HCT116 (cell line): ENCODE measurements around the gene TUBA1C. TPM values are rescaled to one million over a fixed set of nuclear protein-coding genes. Genes with fewer than 3 reads are reported as not detected.

Source experiments
- ATAC-seq: fragments of 200-7000 bp; cut with Tn5 transposase; 2 replicates; pipeline ENCODE4 v1.9.1; 2020; ENCODE audit warnings: mild to moderate bottlenecking, moderate library complexity
- BruUV-seq: library from RNA; stranded (reverse); fragments of 400-500 nt; replicated peaks from 2 replicates; lab custom pipeline; 2021; lab: Mats Ljungman, UMichigan
- CTCF ChIA-PET: fragments of 300-600 bp; sonication (Branson Sonifier 250); formaldehyde crosslinking; loops from one replicate; lab custom pipeline; 2021; ENCODE audit warnings: antibody characterized with exemption; lab: Charles Lee
- POLR2A ChIA-PET: fragments of 300-600, 350-600 bp; sonication (Branson Sonifier 250); formaldehyde crosslinking; loops from one replicate; lab custom pipeline; 2021; ENCODE audit warnings: antibody characterized with exemption; lab: Charles Lee
- RAD21 ChIA-PET, 2 experiments: fragments of 300-600 bp; sonication (Branson Sonifier 250); formaldehyde crosslinking; loops; one replicate each; lab custom pipeline; 2023; ENCODE audit warnings: low total read pairs in 2 of 2; ENCODE audit not compliant: uncharacterized antibody in 2 of 2, unreplicated experiment in 2 of 2, low non-redundant PET in 1 of 2; lab: Charles Lee
- DNase-seq: peaks from one replicate; pipeline ENCODE4 v3.0.0-alpha.2; 2010; ENCODE audit warnings: low read depth, low spot score
- H2AFZ ChIP-seq: fragments of 200-600 bp; shearing (Covaris generic), sonication (generic); 2 replicates; pipeline ENCODE4 v1.6.1; 2017; ENCODE audit warnings: low read depth, mixed run types, mixed read lengths, antibody characterized with exemption, low read length; ENCODE audit not compliant: poor library complexity, severe bottlenecking
- H3K27ac ChIP-seq: 2 replicates; pipeline ENCODE4 v1.5.1; 2012; ENCODE audit warnings: low read depth, low read length
- H3K27me3 ChIP-seq: fragments of 200-600 bp; sonication (generic); 2 replicates; pipeline ENCODE4 v1.6.1; 2016; ENCODE audit warnings: mixed run types, low read length, mixed read lengths; ENCODE audit not compliant: insufficient read depth
- H3K36me3 ChIP-seq, 2 experiments: fragments of 200-500 bp in 1 of 2; fragments of 200-600 bp in 1 of 2; sonication (Bioruptor generic) in 1 of 2; sonication (generic) in 1 of 2; 2 replicates each; pipeline versions ENCODE4 v1.5.1 to v1.6.1; 2014 to 2016; ENCODE audit warnings: low read length in 2 of 2, inconsistent platforms in 1 of 2, mixed read lengths in 1 of 2, mixed run types in 1 of 2; ENCODE audit not compliant: insufficient read depth in 2 of 2, control insufficient read depth in 1 of 2
- H3K4me1 ChIP-seq, 2 experiments: fragments of 200-600 bp in 1 of 2; sonication (generic) in 1 of 2; 2 replicates each; pipeline versions ENCODE4 v1.5.1 to v1.6.1; 2012 to 2017; ENCODE audit warnings: low read length in 2 of 2, inconsistent platforms in 1 of 2, mild to moderate bottlenecking in 1 of 2, mixed read lengths in 1 of 2, mixed run types in 1 of 2, moderate library complexity in 1 of 2; ENCODE audit not compliant: insufficient read depth in 2 of 2, control insufficient read depth in 1 of 2
- H3K4me2 ChIP-seq: fragments of 200-600 bp; sonication (generic); 2 replicates; pipeline ENCODE4 v1.6.1; 2017; ENCODE audit warnings: mixed run types, low read length, mixed read lengths
- H3K4me3 ChIP-seq, 2 experiments: fragments of 200-600 bp in 1 of 2; sonication (generic) in 1 of 2; replicated peaks in 1 of 2; 2 replicates each; pipeline ENCODE4 v1.5.1; 2011 to 2016; ENCODE audit warnings: low read length in 2 of 2, control low read depth in 1 of 2, low read depth in 1 of 2, mild to moderate bottlenecking in 1 of 2, mixed read lengths in 1 of 2, mixed run types in 1 of 2
- H3K79me2 ChIP-seq: fragments of 200-600 bp; sonication (generic); 2 replicates; pipeline ENCODE4 v1.6.1; 2017; ENCODE audit warnings: mild to moderate bottlenecking, mixed run types, low read length, moderate library complexity, mixed read lengths; ENCODE audit not compliant: insufficient read depth
- H3K9ac ChIP-seq: fragments of 200-600 bp; sonication (generic); 2 replicates; pipeline ENCODE4 v1.6.1; 2016; ENCODE audit warnings: low read length, mixed read lengths
- H3K9me2 ChIP-seq: fragments of 200-600 bp; sonication (generic), shearing (Covaris generic); 2 replicates; pipeline ENCODE4 v1.6.1; 2017; ENCODE audit warnings: mixed run types, mild to moderate bottlenecking, moderate library complexity; ENCODE audit not compliant: insufficient read depth
- H3K9me3 ChIP-seq, 2 experiments: fragments of 200-500 bp in 1 of 2; fragments of 200-600 bp in 1 of 2; sonication (Bioruptor generic) in 1 of 2; sonication (generic) in 1 of 2; 2 replicates each; pipeline ENCODE4 v1.6.1; 2014 to 2017; ENCODE audit warnings: low read length in 2 of 2, mixed read lengths in 2 of 2, inconsistent platforms in 1 of 2, low read depth in 1 of 2, mild to moderate bottlenecking in 1 of 2, mixed run types in 1 of 2, moderate library complexity in 1 of 2; ENCODE audit not compliant: control insufficient read depth in 1 of 2, insufficient read depth in 1 of 2
- H4K20me1 ChIP-seq: fragments of 200-600 bp; sonication (generic), shearing (Covaris generic); 2 replicates; pipeline ENCODE4 v1.6.1; 2017; ENCODE audit warnings: mixed run types, mild to moderate bottlenecking, moderate library complexity; ENCODE audit not compliant: insufficient read depth
- ATF3 ChIP-seq: IDR thresholded peaks from 2 replicates; pipeline ENCODE4 v1.6.1; 2012
- CTCF ChIP-seq, 3 experiments: fragments of 200-600 bp in 1 of 3; sonication (generic) in 1 of 3; IDR thresholded peaks in 2 of 3; conservative IDR thresholded peaks in 1 of 3; 2 replicates each; pipeline ENCODE4 v1.5.1; 2012 to 2017; ENCODE audit warnings: low read depth in 2 of 3, low read length in 2 of 3, antibody characterized with exemption in 1 of 3, borderline replicate concordance in 1 of 3, control low read depth in 1 of 3, mild to moderate bottlenecking in 1 of 3, mixed read lengths in 1 of 3, mixed run types in 1 of 3, moderate library complexity in 1 of 3; ENCODE audit not compliant: insufficient read depth in 1 of 3
- EGR1 ChIP-seq: IDR thresholded peaks from 2 replicates; pipeline ENCODE4 v1.6.1; 2012; ENCODE audit warnings: low read depth
- EZH2 ChIP-seq: fragments of 200-600 bp; sonication (generic); IDR thresholded peaks from 2 replicates; pipeline ENCODE4 v1.6.1; 2017; ENCODE audit warnings: antibody characterized with exemption, mixed run types
- EZH2phosphoT487 ChIP-seq: fragments of 200-600 bp; IDR thresholded peaks from 2 replicates; pipeline ENCODE4 v1.6.1; 2018; ENCODE audit warnings: antibody characterized with exemption, borderline replicate concordance
- FOSL1 ChIP-seq: IDR thresholded peaks from 2 replicates; pipeline ENCODE4 v1.6.1; 2012; ENCODE audit warnings: low read depth
- JUND ChIP-seq: IDR thresholded peaks from 2 replicates; pipeline ENCODE4 v1.6.1; 2012
- POLR2AphosphoS5 ChIP-seq: IDR thresholded peaks from 2 replicates; pipeline ENCODE4 v1.6.1; 2011; ENCODE audit warnings: mild to moderate bottlenecking, low read depth, low read length, moderate library complexity
- RAD21 ChIP-seq: IDR thresholded peaks from 2 replicates; pipeline ENCODE4 v1.6.1; 2012; ENCODE audit warnings: low read depth, mild to moderate bottlenecking
- REST ChIP-seq: IDR thresholded peaks from 2 replicates; pipeline ENCODE4 v1.6.1; 2012; ENCODE audit warnings: low read depth
- SIN3A ChIP-seq: IDR thresholded peaks from 2 replicates; pipeline ENCODE4 v1.6.1; 2012; ENCODE audit warnings: low read depth
- TCF7L2 ChIP-seq: IDR thresholded peaks from 2 replicates; pipeline ENCODE4 v1.7.0; 2011; ENCODE audit warnings: borderline replicate concordance, inconsistent platforms; ENCODE audit not compliant: insufficient read depth, insufficient read length; ENCODE audit errors: extremely low read depth
- YY1 ChIP-seq: IDR thresholded peaks from 2 replicates; pipeline ENCODE4 v1.6.1; 2011; ENCODE audit warnings: low read length, low read depth, moderate library complexity, mild to moderate bottlenecking; ENCODE audit not compliant: insufficient replicate concordance; ENCODE audit errors: extremely low read depth
- intact Hi-C: fragments of 100-400 bp; cut with micrococcal nuclease; formaldehyde crosslinking; loops from 2 replicates; pipeline ENCODE4 v1.10.0; 2022
- total RNA-seq: library from RNA; stranded (reverse); gene quantifications from one replicate; pipeline ENCODE4 v1.2.1, GENCODE V29; 2021; ENCODE audit not compliant: unreplicated experiment
- TF ChIP-seq, protein P1 (sequence below): IDR thresholded peaks from 2 replicates; pipeline ENCODE4 v1.6.1; 2012
- TF ChIP-seq, protein P2 (sequence below): IDR thresholded peaks from 2 replicates; pipeline ENCODE4 v1.6.1; 2011; ENCODE audit warnings: mild to moderate bottlenecking, low read length, moderate library complexity; ENCODE audit not compliant: insufficient replicate concordance; ENCODE audit errors: extremely low read depth

TUBA1C gene
- total RNA-seq, 1 experiment from 2014 or later, result 571 TPM

DNA sequence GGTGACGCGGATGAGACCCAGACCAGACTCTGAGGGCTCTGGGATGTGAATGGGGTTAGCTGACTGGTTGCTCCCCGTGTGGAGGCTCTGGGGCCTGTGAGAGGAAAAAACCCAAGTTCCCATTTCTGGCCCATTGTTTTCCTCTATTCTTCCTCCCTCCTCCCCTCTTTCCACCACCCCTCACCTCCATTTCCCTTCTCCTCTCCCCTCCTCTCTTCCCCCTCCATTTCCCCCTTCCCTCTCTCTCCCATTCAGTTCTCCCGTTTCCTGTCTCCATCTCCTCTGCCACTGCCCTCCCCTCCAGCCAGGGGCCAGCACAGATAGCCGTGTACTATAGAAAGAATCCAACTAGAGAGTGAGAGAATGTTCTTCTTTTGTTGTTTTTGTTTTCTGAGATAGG is 17.4 kb downstream of the TUBA1C start:
- Histone ChIP-seq H3K27me3 (no peaks in the 10 kb centered on the region), H3K9me3 (no peaks in the 10 kb centered on the region), H3K27ac (no peak overlapping the region), H3K4me3 (no peak overlapping the region), H3K9ac (no peak overlapping the region), H3K36me3 (no peaks in the 10 kb centered on the region), H2AFZ (no peak overlapping the region), H3K79me2 (no peaks in the 10 kb centered on the region), H4K20me1 (no peaks in the 10 kb centered on the region), H3K4me2 (no peak overlapping the region), H3K9me2 (no peaks in the 10 kb centered on the region), H3K4me1 (peaks cover 0 to 5% of the 10 kb centered on the region in 2 experiments; a peak in 2 of 4 replicates)
- POLR2A ChIA-PET, result no interaction called here
- RAD21 ChIA-PET, result no interaction called here
- TF ChIP-seq SIN3A (no peak), POLR2AphosphoS5 (no peak), YY1 (no peak), TCF7L2 (no peak), RAD21 (no peak), CTCF (IDR thresholded peaks at IDR 0.05 in 2 of 3, conservative IDR thresholded peaks at IDR 0.05 in 1 of 3; ENCODE audit: borderline replicate concordance in 1 of 3, insufficient read depth in 1 of 3, low read depth in 2 of 3, low read length in 2 of 3) (no peak), REST (no peak), ATF3 (no peak), FOSL1 (no peak), EZH2phosphoT487 (no peak), EZH2 (no peak), EGR1 (no peak), JUND (no peak)
- TF ChIP-seq, protein P1, sequence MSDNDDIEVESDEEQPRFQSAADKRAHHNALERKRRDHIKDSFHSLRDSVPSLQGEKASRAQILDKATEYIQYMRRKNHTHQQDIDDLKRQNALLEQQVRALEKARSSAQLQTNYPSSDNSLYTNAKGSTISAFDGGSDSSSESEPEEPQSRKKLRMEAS, result no peak
- TF ChIP-seq, protein P2, sequence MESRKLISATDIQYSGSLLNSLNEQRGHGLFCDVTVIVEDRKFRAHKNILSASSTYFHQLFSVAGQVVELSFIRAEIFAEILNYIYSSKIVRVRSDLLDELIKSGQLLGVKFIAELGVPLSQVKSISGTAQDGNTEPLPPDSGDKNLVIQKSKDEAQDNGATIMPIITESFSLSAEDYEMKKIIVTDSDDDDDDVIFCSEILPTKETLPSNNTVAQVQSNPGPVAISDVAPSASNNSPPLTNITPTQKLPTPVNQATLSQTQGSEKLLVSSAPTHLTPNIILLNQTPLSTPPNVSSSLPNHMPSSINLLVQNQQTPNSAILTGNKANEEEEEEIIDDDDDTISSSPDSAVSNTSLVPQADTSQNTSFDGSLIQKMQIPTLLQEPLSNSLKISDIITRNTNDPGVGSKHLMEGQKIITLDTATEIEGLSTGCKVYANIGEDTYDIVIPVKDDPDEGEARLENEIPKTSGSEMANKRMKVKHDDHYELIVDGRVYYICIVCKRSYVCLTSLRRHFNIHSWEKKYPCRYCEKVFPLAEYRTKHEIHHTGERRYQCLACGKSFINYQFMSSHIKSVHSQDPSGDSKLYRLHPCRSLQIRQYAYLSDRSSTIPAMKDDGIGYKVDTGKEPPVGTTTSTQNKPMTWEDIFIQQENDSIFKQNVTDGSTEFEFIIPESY, result no peak
- BruUV-seq, result no TSS peak
- intact Hi-C loops, result no loop called here
- ATAC-seq (no peak), DNase-seq (no peak)
- CTCF ChIA-PET, result interaction anchor here (1.3 to 1.6 kb wide), 2 partner anchors 49 to 65 kb away, joined by 3 to 5 read pairs; partner anchors contain the start of gene DNAJC22
